Caki2 (cell line): ENCODE results near the gene RLN2. TPM values are rescaled to one million over a fixed set of nuclear protein-coding genes. Genes with fewer than 3 reads are reported as not detected.
"Not testable (repeated sequence)": the region's sequence is repeated elsewhere in the genome, so short reads cannot be mapped to it uniquely, and the experiment has no call there.

ENCODE experiments used
- DNase-seq: peaks from one replicate; pipeline ENCODE4 v3.0.0-alpha.2; 2015; ENCODE audit warnings: low read depth
- in situ Hi-C: cut with HindIII; loops from 2 replicates; pipeline ENCODE4 v1.10.0; 2016; ENCODE audit warnings: low sequenced_read_pairs, low pct_unique_long_range_greater_than_20kb, mixed read lengths
- total RNA-seq: library from RNA; depleted of rRNA; stranded (reverse); fragments of >200 nt; shearing (Covaris generic); gene quantifications from 2 replicates; pipeline ENCODE4 v1.2.3, GENCODE V29; 2014; ENCODE audit warnings: low replicate concordance; rRNA removed

The RLN2 gene
- total RNA-seq, result not detected in 2 replicates

- peak; percentile 21 for DNase-seq
- in situ Hi-C loops, result not testable (repeated sequence)
These were observed at the start of gene RLN2 for GRCh38 chr9:5303840-5304795. TSS of gene RLN2 (minus strand) at chr9:5304716. CDS start at chr9:5304580, 136 bp downstream.

DNA sequence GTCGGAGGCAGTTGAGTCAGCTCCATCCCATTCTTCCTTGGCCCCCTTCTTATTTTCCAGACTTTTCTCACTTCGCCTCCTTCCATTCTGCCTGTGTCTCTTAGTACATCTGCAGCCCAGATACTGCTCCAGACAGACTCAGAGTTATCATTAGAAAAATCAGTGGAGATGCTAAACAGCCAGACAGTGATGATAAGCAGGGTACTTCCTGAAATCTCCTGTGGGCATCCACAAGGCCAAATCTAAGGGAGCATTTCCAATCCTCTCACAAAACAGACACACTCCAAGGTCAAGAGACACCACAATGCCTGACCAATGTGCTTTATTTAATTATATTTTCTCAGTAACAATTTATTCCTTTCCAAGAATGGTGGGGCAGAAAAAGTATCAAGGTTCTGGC lies 49.7 kb upstream of the RLN2 start:
- in situ Hi-C loops, result no loop called here
- no peak for DNase-seq

DNA sequence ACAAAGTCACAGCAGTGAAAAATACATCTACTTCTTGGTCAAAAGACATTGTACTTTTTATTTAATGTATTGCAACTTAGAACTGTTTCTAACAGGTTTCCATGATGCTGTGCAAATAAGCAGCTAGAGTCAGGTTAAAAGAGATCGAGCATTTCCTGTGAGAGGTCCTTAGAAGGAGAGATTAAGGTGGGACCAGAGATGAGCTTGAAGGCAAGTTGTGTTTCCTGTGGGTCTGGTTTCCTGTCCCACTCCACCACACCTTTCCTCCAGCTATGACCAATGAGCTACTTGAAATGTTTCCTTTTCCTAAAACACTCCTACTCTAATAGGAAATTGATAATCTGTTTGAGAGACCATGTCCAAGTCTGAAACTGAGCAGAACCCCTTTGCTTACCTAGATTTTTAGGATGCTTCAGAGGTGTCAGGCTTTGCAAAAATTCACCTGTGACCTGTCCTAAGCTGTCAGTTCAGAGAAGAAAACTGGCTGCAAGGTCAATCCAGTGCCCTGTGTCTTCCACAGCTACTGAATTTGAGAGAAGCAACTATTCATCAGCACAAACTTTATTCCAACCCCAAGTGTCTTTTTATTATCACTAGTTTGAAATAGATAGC lies 48.2 kb upstream of the RLN2 start:
- DNase-seq, result no peak
- in situ Hi-C loops, result no loop called here

DNA sequence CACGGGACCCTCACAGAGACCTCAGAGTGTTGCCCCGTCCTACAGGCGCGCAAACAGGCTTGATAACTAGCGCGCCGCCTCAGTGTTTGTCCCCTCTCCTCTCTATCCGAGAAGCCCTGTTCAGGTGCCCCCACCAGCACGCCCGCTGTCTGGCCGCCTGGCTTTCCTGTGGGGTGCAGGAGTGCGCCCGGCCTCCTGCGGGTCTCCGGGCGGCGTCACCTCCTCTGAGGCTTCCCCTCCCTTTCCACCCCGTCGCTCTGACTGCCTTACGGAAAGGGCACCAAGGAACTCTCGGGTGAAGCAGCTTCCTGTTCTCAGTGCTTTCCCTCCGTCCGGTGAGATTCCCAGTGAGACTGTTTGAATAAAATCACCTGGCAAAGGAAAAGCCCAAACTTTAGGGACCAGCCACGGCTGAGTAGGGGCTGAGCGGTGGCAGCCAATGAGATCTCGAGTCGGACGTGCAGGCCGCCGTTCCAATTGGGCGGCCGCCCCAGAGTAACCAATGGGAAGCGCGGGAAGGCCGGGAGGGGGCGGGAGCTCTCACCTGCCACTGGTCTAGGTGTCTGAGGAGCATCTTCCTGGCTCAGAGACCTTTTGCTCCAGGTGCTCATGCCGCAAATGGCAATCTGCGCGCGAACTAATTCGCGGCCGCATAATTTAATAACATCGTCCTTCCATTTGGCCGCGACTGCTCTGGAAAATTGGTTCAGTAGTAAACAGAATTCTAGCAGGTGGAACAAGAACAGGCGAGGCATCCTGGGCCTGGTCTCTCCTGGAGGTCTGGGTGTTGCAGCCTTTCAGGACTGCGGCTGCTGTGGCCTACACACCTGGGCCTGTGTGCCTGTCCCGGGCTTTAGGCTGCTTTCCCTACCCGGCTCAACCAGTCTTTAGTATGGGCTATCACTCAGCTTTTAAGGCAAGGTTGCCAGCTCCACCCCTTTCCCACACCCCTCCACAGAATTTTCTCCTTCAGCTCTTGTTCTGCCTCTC lies 34.8 kb upstream of the RLN2 start, which contains the start of gene RLN1:
Gene RLN1, minus strand, starts transcription at position 885 of the 990 bp plus-strand sequence. Its CDS starts 130 bp downstream, at position 755.
- DNase-seq, result peak; percentile 12
- in situ Hi-C loops, result not testable (repeated sequence)

- in situ Hi-C loops, result no loop called here
- no peak for DNase-seq
These were observed 32.2 kb upstream of the RLN2 start for GRCh38 chr9:5336688-5337087.

GRCh38 chr9:5331276-5331675 lies 26.8 kb upstream of the RLN2 start:
- DNase-seq, in situ Hi-C loops: not testable (repeated sequence)

- no peak for DNase-seq
- in situ Hi-C loops, result no loop called here
These were observed 22.5 kb upstream of the RLN2 start for GRCh38 chr9:5326893-5327548.

GRCh38 chr9:5326187-5326586 lies 21.7 kb upstream of the RLN2 start:
- no peak for DNase-seq
- in situ Hi-C loops, result no loop called here

- DNase-seq, in situ Hi-C loops: not testable (repeated sequence)
These were observed 17.1 kb upstream of the RLN2 start for GRCh38 chr9:5321601-5322000.

GRCh38 chr9:5321058-5321457 lies 16.5 kb upstream of the RLN2 start:
- in situ Hi-C loops, result no loop called here
- no peak for DNase-seq

GRCh38 chr9:5316406-5316805 lies 11.9 kb upstream of the RLN2 start:
- DNase-seq, in situ Hi-C loops: not testable (repeated sequence)

GRCh38 chr9:5315187-5315923 lies 10.8 kb upstream of the RLN2 start:
- DNase-seq, result no peak

GRCh38 chr9:5310851-5311250 lies 6.3 kb upstream of the RLN2 start:
- in situ Hi-C loops, result no loop called here

More at GRCh38 chr9:5315187-5315923, 10.8 kb upstream of the RLN2 start:
- in situ Hi-C loops, result no loop called here

GRCh38 chr9:5305741-5306140 lies 1.2 kb upstream of the RLN2 start:
- in situ Hi-C loops, result no loop called here
- DNase-seq, result no peak

More at GRCh38 chr9:5310851-5311250, 6.3 kb upstream of the RLN2 start:
- DNase-seq, result no peak

- DNase-seq, result no peak
These were observed 3.0 kb downstream of the RLN2 start for GRCh38 chr9:5301544-5301943.

GRCh38 chr9:5292141-5292540 lies 12.4 kb downstream of the RLN2 start:
- in situ Hi-C loops, result no loop called here
- no peak for DNase-seq

More at GRCh38 chr9:5301544-5301943, 3.0 kb downstream of the RLN2 start:
- in situ Hi-C loops, result no loop called here

GRCh38 chr9:5288591-5288990 lies 15.9 kb downstream of the RLN2 start:
- DNase-seq, result no peak
- in situ Hi-C loops, result no loop called here
